Measurements from ENCODE around the gene FSTL3.

The FSTL3 gene

DNA sequence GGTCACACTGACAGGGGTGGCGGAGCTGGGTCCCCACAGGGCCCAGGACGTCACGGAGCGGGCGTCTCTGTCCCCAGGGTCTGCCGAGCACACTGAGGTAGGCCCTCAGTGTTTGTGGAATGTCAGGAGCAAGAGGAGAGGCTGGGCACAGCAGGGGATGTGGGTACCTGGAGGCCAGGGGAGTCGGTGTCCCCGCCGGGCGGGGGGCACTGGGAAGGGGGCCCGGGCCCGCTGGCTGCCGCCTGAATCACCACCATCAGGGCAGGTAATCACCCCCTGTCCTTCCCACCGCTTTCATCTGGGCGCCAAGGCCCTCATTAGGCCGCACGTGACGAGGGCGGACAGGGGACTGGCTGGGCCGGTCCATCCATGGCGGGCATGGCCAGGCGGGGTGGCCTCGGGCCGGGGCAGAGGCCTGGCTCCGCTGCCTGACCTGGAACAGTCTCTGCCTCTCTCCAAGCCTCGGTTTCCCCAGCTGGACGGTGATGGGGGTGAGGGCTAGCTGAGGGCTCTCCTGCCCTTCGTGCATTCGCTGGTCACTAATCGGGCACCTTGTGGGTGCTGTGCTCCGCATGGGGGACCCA is 35.5 kb upstream of the FSTL3 start:
- H3K27ac Mint-ChIP-seq, result no peak overlapping the region
- peaks cover 13% of the 10 kb centered on the region for H3K4me1 Mint-ChIP-seq (ENCODE audit: low read depth)
- H3K36me3 Mint-ChIP-seq (ENCODE audit: low read depth), result peaks cover 23% of the 10 kb centered on the region
- intact Hi-C loops (cut with micrococcal nuclease), result no loop called here
- no peak overlapping the region for H3K4me3 Mint-ChIP-seq
- no peaks in the 10 kb centered on the region for H3K9me3 Mint-ChIP-seq
- H3K27me3 Mint-ChIP-seq, result peaks cover 43% of the 10 kb centered on the region

- Mint-ChIP-seq H3K4me1 (ENCODE audit: low read depth) (peaks cover 13% of the 10 kb centered on the region), H3K9me3 (no peaks in the 10 kb centered on the region), H3K27ac (no peak overlapping the region), H3K27me3 (peaks cover 42% of the 10 kb centered on the region), H3K36me3 (ENCODE audit: low read depth) (peaks cover 33% of the 10 kb centered on the region), H3K4me3 (no peak overlapping the region)
- intact Hi-C loops (cut with micrococcal nuclease), result no loop called here
Measured at GRCh38 chr19:641702-642101, 34.5 kb upstream of the FSTL3 start.

- peaks cover 46% of the 10 kb centered on the region for H3K36me3 Mint-ChIP-seq (ENCODE audit: low read depth)
- no peak overlapping the region for H3K27ac Mint-ChIP-seq
- H3K4me3 Mint-ChIP-seq, result no peak overlapping the region
- H3K4me1 Mint-ChIP-seq (ENCODE audit: low read depth), result peaks cover 13% of the 10 kb centered on the region
- H3K27me3 Mint-ChIP-seq, result peaks cover 29% of the 10 kb centered on the region
- intact Hi-C loops (cut with micrococcal nuclease), result no loop called here
- H3K9me3 Mint-ChIP-seq, result no peaks in the 10 kb centered on the region
Measured at GRCh38 chr19:642767-643727, 33.1 kb upstream of the FSTL3 start.

DNA sequence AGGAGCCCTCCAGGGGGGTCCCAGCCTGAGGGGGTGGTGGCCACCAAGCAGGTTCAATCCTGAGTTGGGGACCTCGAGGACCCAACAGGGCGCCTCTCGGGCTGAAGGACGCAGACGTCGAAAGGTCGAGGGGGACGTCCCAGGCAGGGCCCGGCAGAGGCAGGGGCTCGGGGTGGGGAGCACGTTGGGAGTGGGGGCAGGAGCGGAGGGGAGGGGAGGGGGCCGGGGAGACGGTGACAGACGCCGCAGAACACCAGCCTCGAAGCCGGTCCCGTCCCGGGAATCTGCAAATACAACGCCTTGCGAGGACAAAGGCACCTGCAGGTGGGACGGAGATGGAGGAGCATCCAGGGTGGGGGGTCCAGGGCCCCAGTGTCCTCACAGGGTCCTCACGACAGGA is 32.5 kb upstream of the FSTL3 start:
- Mint-ChIP-seq H3K4me1 (ENCODE audit: low read depth) (peaks cover 13% of the 10 kb centered on the region), H3K36me3 (ENCODE audit: low read depth) (peaks cover 53% of the 10 kb centered on the region), H3K27ac (no peak overlapping the region), H3K9me3 (no peaks in the 10 kb centered on the region), H3K27me3 (peaks cover 22% of the 10 kb centered on the region), H3K4me3 (no peak overlapping the region)
- intact Hi-C loops (cut with micrococcal nuclease), result no loop called here

DNA sequence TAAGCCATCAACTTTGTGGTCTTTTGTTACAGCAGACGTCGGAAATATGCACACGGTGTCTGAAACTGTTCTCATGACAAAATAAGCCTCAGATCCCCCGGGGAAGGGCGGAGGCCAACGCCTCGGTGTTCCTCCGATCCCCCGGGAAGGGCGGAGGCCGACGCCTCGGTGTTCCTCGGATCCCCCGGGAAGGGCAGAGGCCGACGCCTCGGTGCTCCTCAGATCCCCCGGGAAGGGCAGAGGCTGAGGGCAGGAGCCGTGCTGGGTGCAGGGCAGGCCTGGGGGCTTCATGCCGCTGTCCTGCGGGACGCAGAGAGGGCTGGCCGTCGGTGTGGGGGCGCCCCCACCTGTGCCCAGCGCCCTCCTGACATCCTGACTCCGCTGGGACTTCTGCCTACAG is 31.8 kb upstream of the FSTL3 start:
- intact Hi-C loops (cut with micrococcal nuclease), result no loop called here
- peaks cover 9% of the 10 kb centered on the region for H3K4me1 Mint-ChIP-seq (ENCODE audit: low read depth)
- H3K9me3 Mint-ChIP-seq, result no peaks in the 10 kb centered on the region
- peaks cover 16% of the 10 kb centered on the region for H3K27me3 Mint-ChIP-seq
- no peak overlapping the region for H3K27ac Mint-ChIP-seq
- H3K36me3 Mint-ChIP-seq (ENCODE audit: low read depth), result peaks cover 59% of the 10 kb centered on the region
- no peak overlapping the region for H3K4me3 Mint-ChIP-seq

GRCh38 chr19:644789-645188 is 31.4 kb upstream of the FSTL3 start:
- no peaks in the 10 kb centered on the region for H3K9me3 Mint-ChIP-seq
- peaks cover 64% of the 10 kb centered on the region for H3K36me3 Mint-ChIP-seq (ENCODE audit: low read depth)
- peaks cover 14% of the 10 kb centered on the region for H3K27me3 Mint-ChIP-seq
- H3K4me3 Mint-ChIP-seq, result no peak overlapping the region
- intact Hi-C loops (cut with micrococcal nuclease), result no loop called here
- no peak overlapping the region for H3K27ac Mint-ChIP-seq
- peaks cover 5% of the 10 kb centered on the region for H3K4me1 Mint-ChIP-seq (ENCODE audit: low read depth)

DNA sequence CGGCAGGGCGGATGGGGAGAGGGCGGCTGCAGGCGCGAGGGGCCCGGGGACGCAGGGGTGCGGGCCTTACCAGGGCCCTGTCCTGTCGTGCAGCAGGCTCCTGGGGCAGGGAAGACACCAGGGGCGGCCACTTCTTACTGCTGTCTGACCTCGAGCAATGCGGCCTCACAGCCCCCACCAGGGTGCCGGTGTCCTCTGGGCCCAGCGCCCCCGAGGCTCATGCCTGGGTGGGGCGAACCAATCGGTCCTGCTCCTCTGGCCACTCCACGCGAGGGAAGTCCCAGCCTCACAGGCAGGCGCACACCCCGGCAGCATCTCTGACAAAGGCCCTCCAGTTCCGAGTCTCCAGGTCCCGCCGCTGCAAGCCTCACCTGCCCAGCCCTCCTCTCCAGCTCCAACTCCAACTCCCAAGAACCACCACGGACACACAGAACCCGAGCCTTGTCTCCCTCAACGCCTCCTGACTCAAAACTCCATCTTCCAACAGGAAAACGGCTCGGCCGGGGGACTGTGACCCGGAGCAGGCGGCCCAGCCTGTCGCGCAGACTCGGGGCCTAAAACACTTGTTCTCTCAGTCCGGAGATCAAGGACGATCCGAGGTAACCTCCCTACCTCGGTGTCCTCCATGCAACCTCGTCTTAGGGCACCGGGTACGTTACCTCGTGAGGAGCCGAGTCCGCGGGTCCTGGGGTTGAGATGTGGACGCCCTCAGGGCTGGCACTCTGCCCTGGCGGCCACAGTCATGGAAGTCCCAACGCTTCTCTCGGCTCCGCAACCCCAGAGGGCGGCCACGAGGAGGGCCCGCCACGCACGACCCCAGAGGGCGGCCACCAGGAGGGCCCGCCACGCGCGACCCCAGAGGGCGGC is 30.0 kb upstream of the FSTL3 start:
- peaks cover 77% of the 10 kb centered on the region for H3K36me3 Mint-ChIP-seq (ENCODE audit: low read depth)
- no peak overlapping the region for H3K4me3 Mint-ChIP-seq
- no peaks in the 10 kb centered on the region for H3K4me1 Mint-ChIP-seq (ENCODE audit: low read depth)
- H3K27ac Mint-ChIP-seq, result no peak overlapping the region
- intact Hi-C loops (cut with micrococcal nuclease), result no loop called here
- peaks cover 4% of the 10 kb centered on the region for H3K27me3 Mint-ChIP-seq
- H3K9me3 Mint-ChIP-seq, result no peaks in the 10 kb centered on the region

- no peaks in the 10 kb centered on the region for H3K4me1 Mint-ChIP-seq (ENCODE audit: low read depth)
- no peaks in the 10 kb centered on the region for H3K9me3 Mint-ChIP-seq
Measured at GRCh38 chr19:646779-647565, 29.2 kb upstream of the FSTL3 start.

DNA sequence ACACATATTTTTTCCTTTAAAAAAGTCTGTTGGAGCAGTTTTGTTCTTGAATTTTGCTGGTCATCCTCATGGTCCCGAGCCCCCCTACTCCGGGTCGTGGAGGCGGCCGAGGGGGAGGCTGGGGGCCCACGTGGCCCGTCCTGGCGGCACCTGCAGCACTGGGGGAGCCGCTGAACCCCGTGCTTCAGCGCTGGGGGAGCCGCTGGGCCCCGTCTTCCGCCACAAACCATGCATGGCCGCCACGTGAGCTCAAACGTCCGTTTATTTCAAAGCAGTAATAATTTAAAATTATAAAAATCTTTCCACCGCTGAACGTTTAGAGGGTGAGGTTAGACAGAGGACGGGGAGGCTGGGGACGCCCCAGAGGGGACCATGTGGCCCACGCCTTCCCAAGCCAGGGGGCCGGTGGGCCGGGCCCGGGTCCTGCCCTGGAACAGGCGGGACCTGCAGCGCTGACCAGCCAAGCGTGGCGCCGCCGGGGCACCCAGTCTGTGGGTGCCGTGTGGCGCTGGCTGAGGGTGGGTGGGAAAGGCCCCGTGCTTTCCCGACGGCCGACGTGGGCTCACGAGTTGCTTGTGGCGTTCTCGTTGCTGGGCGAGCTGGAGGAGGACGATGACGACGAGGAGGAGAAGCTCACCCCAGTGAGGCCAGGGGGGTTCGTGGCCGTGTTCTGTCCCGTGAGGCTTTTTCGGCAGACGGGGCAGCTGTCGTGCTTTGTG is 28.5 kb upstream of the FSTL3 start:
- H3K4me1 Mint-ChIP-seq (ENCODE audit: low read depth), result no peaks in the 10 kb centered on the region
- H3K27me3 Mint-ChIP-seq, result no peaks in the 10 kb centered on the region
- intact Hi-C loops (cut with micrococcal nuclease), result no loop called here
- no peak overlapping the region for H3K4me3 Mint-ChIP-seq
- peaks cover 93% of the 10 kb centered on the region for H3K36me3 Mint-ChIP-seq (ENCODE audit: low read depth)
- H3K9me3 Mint-ChIP-seq, result no peaks in the 10 kb centered on the region
- no peak overlapping the region for H3K27ac Mint-ChIP-seq

More at GRCh38 chr19:646779-647565, 29.2 kb upstream of the FSTL3 start:
- peaks cover 85% of the 10 kb centered on the region for H3K36me3 Mint-ChIP-seq (ENCODE audit: low read depth)
- H3K27me3 Mint-ChIP-seq, result no peaks in the 10 kb centered on the region
- H3K27ac Mint-ChIP-seq, result no peak overlapping the region
- intact Hi-C loops (cut with micrococcal nuclease), result no loop called here
- H3K4me3 Mint-ChIP-seq, result no peak overlapping the region

DNA sequence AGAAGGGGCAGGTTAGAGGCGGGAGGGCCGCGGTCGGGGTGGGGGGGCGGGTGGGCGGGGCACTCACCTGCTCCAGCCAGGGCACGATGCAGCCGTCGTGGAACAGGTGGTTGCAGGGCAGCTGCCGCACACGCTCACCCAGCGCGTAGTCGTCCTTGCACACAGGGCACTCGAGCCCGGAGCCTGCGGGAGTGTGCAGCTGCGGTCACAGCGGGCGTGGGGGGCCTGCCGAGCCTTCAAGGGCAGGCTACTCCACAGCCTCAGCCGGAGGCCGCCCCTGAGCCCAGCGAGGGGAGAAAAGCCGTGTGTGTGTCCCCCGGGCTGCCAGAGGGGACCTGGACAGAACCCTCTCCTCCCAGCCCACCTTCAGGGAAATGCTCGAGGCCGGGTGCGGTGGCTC is 27.9 kb upstream of the FSTL3 start:
- Mint-ChIP-seq H3K36me3 (ENCODE audit: low read depth) (peaks cover 99% of the 10 kb centered on the region), H3K27ac (no peak overlapping the region), H3K9me3 (no peaks in the 10 kb centered on the region), H3K27me3 (no peaks in the 10 kb centered on the region), H3K4me1 (ENCODE audit: low read depth) (no peaks in the 10 kb centered on the region), H3K4me3 (no peak overlapping the region)
- intact Hi-C loops (cut with micrococcal nuclease), result no loop called here

DNA sequence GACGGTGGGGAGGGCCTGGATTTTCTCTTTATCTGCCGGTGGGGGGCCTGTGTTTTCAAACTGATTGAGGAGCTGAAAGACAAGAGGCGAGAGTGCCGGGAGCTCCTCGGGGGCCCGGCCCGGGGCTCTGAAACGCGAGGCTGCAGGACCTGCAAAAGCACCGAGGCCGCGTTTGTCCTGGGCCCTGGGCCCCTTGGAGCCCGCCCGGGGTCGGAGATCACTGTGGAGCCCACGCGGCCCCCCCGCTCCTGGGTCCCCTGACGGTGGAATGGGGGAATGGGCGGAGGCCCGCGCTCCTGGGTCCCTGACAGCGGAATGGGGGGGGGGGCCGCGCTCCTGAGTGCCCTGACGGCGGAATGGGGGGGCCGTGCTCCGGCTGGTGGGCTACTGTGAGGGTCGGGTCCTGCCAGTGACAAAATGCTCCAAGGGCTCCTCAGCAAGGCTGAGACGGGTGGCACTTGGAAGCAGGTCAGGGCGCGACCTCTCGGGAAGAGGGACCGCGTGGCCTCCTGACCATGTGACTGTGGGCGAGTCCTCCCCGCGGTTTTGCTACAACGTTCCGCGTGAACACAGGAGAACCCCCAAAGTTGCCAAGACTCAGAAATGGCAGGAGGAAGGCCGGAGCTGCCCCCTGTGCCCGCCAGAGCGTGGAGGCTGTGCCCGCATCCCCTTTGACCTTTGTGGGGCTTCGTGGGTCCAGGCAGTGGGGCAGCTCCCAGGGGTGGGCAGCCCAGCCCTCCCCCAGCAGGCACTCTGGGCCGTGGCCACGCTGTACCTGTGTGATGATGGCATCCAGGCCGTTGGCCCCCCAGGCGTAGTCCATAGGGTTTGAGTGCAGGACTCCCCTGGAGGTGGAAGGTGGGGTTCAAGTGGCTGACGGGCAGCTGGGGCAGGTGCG is 27.0 kb upstream of the FSTL3 start:
- peaks cover 100% of the 10 kb centered on the region for H3K36me3 Mint-ChIP-seq (ENCODE audit: low read depth)
- H3K4me1 Mint-ChIP-seq (ENCODE audit: low read depth), result no peaks in the 10 kb centered on the region
- intact Hi-C loops (cut with micrococcal nuclease), result no loop called here
- no peak overlapping the region for H3K27ac Mint-ChIP-seq
- H3K9me3 Mint-ChIP-seq, result no peaks in the 10 kb centered on the region
- no peak overlapping the region for H3K4me3 Mint-ChIP-seq
- H3K27me3 Mint-ChIP-seq, result no peaks in the 10 kb centered on the region

DNA sequence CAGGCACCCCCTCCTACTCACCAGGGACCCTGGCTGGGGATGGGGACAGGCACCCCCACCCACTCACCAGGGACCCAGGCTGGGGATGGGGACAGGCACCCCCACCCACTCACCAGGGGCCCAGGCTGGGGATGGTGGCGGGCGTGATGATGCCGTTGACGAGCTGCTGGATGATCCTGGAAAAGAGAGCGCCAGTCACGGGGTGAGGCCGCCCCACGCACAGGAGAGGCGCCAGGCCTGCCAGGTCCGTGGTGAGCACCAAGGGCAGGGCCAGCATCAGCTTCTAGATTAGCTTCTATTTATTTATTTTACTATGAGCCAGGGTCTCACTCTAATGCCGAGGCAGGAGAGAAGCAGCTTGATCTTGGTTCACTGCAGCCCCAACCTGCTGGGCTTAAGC is 26.1 kb upstream of the FSTL3 start:
- Mint-ChIP-seq H3K27ac (no peak overlapping the region), H3K9me3 (no peaks in the 10 kb centered on the region), H3K36me3 (ENCODE audit: low read depth) (peaks cover 100% of the 10 kb centered on the region), H3K4me3 (no peak overlapping the region), H3K27me3 (no peaks in the 10 kb centered on the region), H3K4me1 (ENCODE audit: low read depth) (peaks cover 6% of the 10 kb centered on the region)
- intact Hi-C loops (cut with micrococcal nuclease), result no loop called here
